Measurements from ENCODE around the gene NBR1. TPM values are rescaled to one million over a fixed set of nuclear protein-coding genes. Genes with fewer than 3 reads are reported as not detected.
"Not testable (repeated sequence)": the region's sequence is repeated elsewhere in the genome, so short reads cannot be mapped to it uniquely, and the experiment has no call there.

NBR1 gene
- total RNA-seq, 1 experiment from 2014 or later = 40.3 TPM

DNA sequence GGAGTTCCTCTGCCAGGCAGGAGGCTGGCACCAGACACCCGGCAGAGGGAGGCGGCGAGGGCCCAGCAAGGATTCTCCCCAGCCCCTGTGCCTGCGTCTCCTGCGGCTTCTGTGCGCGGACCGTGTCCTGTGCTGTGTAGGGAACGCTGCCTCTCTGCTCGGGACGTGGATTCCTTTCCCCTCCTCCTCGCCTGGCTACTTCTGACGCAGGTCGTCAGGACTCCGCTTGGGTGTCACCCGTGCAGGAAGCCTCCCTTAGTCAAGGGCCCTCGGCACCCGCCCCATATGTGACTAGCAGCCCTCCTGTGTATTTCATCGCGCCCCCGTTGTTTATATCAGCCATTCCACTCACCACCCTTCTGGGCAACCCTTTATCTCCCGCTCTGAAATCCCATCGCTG is 75.4 kb downstream of the NBR1 start:
- H3K9me3 ChIP-seq (replicated peaks); H3K27me3 ChIP-seq; H3K4me1 ChIP-seq; H3K4me3 ChIP-seq; H3K27ac ChIP-seq; H3K36me3 ChIP-seq; DNase-seq: not testable (repeated sequence)

Other genes with a start within 250 kb of the NBR1 start
- gene AARSD1, start 206.8 kb upstream of the NBR1 start, total RNA-seq (2014; rRNA removed; shearing (Covaris generic)) = 21.9 and 29.4 TPM in 2 replicates
- 5.5 TPM in 2 replicates for gene PTGES3L, start 191.1 kb upstream of the NBR1 start, total RNA-seq (2014; rRNA removed; shearing (Covaris generic))
- 10.8 and 11.9 TPM in 2 replicates for gene RUNDC1, start 190.6 kb upstream of the NBR1 start, total RNA-seq (2014; rRNA removed; shearing (Covaris generic))
- gene RPL27, start 172.8 kb upstream of the NBR1 start, total RNA-seq (2014; rRNA removed; shearing (Covaris generic)) = 3,033 and 3,236 TPM in 2 replicates
- gene IFI35, start 164.4 kb upstream of the NBR1 start, total RNA-seq (2014; rRNA removed; shearing (Covaris generic)) = 0.33 TPM in 1 of 2 replicates, not detected in the other
- gene VAT1, start 148.8 kb upstream of the NBR1 start, total RNA-seq (2014; rRNA removed; shearing (Covaris generic)) = 32.5 and 34.9 TPM in 2 replicates
- gene RND2, start 146.0 kb upstream of the NBR1 start, total RNA-seq (2014; rRNA removed; shearing (Covaris generic)) = 0.68 and 0.79 TPM in 2 replicates
- gene BRCA1, start 45.9 kb upstream of the NBR1 start, total RNA-seq (2014; rRNA removed; shearing (Covaris generic)) = 60.1 and 65.3 TPM in 2 replicates
- 0.63 and 2.0 TPM in 2 replicates for gene TMEM106A, start 40.7 kb downstream of the NBR1 start, total RNA-seq (2014; rRNA removed; shearing (Covaris generic))
- gene CCDC200, start 57.4 kb downstream of the NBR1 start, total RNA-seq (2014; rRNA removed; shearing (Covaris generic)) = not detected in 2 replicates
- gene RNU2-1, start 62.8 kb downstream of the NBR1 start, total RNA-seq (2014; rRNA removed; shearing (Covaris generic)) = not detected in 2 replicates
- 5.3 and 5.4 TPM in 2 replicates for gene ARL4D, start 227.8 kb downstream of the NBR1 start, total RNA-seq (2014; rRNA removed; shearing (Covaris generic))